Raji (cell line): ENCODE measurements around the gene FAM120B.

Experiments
- POLR2A ChIP-seq: IDR thresholded peaks from 2 replicates; pipeline ENCODE4 v1.6.1; 2011; ENCODE audit warnings: low read depth, low read length, control low read depth; ENCODE audit not compliant: insufficient read depth

The FAM120B gene

DNA sequence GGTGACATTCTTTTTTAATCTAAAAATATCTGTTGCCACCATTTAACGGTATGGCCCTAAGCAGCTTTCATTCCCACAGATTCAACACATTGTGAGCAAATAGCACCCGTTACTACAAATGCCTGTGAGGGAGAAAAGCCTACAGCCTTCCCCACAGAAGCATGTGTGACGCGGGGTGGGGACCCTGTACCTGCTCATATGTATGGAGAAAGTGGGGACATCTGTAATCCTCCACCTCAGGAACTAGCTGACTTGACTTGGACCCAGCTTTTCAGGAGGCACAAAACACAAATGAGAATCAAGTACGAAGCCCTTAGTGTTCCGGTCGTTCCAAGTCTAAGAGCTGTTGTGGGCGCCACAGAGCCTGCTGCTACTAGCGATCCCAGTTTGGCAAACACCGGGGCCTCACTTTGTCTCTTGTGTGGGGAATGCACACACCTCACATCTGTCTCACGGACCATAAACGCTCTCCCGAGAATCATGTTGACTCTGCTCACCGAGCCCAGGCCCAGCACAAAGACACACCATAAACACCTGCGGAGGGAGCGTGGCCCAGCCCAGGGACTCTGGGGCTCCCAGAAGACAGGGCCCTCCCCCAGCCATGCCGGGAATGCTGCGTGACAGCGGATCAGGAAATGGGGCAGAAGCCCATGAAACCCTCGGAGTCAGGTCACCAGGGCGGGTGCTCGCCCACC lies 37.3 kb upstream of the FAM120B start:
- TF ChIP-seq POLR2A: no peak

DNA sequence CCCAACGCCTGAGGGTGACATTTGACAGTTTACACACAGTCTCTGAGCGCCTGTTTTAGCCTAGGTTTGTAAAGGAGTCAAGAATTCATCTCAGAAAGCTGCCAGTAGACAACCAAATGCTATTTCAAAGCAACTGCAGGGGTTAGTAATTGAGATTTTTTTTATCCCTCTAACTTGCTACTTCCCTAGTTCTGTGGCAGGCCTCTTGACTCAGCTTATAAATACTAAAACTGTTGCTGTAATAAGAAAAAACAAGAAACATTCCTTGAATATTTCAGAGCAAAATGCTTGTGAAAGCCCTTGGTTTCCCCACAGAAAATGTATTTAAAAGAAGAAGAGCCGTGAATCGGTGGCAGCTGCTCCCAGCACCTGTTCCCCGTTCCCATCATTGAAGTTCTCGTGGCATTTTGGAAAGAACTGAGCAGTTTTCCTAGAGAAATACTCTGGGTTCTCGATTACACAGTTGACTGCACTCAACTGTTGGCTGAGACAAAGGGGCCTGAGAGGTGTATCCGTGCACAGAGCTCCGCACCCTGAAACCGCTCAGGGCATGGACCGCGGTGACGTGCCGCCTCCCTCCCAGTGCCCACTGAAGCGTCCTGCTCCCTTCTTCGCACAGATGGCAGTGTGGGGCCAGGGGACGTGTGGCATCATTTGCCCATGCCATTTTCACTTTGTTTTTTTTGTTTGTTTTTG lies 36.6 kb upstream of the FAM120B start:
- TF ChIP-seq POLR2A: no peak

DNA sequence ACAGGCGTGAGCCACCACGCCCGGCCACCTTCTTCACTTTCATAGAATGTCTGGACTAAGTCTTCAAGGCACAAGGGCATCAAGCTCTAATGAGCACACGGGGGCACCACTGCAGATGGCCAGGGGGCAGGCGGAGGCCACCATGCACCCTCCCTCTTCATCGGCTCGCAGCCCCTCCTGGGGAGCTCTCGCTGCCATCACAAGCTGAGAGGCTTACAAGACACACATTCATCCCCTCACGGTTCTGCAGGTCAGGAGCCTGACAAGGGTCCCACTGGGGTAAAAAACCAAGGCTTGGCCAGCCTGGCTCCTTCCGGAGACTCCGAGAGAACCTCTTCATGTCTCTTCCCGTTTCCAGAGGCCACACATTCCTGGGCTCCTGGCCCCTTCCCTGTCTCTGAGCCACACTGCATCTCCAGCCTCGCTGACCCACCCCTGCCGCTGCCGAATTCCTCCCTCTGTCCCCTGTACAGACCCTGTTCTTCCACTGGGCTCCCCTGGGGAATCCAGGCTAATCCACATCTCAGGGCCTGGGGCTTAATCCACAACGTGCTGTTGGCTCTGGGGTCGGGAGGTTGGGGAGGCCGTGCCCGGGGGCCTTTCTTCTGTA lies 35.5 kb upstream of the FAM120B start:
- TF ChIP-seq POLR2A: no peak

DNA sequence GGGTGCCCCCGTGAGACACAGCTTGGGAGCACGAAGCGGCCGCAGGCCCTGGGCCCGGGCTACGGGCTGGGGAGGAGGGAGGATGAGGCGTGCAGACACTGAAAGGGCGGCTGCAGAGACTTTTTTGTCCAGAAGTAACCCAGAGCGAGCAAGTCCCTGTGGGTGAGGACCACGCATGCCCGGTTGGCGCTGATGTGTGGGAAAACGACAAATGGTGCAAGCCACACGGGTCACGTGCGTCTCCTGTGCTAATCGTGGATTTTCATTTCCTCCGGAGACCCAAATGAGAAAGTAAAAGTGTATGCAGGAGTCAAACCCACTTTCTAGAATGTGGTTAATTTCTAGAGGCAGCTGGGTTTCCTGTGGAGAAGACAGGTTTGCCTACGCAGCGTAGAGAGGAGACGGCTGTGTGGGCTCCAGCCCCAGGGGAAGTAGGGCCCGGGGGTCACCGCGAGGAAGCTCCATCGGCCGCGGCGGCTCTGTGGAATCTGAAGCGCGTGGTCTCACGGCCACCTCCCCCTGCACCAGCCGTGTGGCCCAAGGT lies 34.7 kb upstream of the FAM120B start:
- no peak for TF ChIP-seq POLR2A

DNA sequence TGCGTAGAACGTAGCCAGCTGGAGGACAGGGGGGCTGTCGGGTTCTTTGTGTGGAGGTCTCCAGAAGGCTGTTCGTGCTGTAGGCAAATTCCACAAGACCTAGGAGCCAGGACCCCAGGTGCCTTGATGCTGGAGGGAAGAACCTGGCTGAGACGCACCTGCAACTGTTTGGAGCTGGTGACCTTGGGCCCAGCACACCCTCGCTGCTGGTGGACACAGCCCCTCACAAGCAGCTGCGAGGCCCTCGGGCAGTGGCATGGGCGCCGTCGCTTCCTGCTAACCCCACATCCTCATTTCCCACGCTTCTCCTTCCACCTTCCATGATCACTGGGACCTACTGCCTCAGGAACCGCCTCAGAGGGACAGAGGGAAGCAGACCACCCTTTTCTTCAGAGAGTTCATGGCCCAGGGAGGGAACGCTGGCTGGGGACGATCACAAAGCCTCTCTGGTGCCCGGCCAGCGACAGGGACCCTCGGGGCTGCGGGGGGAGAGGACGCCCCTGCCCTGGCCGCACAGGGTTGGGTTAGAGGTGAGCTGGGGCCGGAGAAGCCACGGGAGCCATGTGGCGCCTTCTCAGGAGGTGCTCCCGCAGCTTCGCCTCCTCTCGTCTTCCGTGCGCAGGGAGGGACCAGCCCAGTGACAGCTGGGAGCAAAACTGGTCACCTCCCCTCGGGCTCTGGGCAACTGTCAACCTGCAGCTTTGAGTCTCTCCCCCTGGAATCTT lies 34.1 kb upstream of the FAM120B start:
- TF ChIP-seq POLR2A: no peak

DNA sequence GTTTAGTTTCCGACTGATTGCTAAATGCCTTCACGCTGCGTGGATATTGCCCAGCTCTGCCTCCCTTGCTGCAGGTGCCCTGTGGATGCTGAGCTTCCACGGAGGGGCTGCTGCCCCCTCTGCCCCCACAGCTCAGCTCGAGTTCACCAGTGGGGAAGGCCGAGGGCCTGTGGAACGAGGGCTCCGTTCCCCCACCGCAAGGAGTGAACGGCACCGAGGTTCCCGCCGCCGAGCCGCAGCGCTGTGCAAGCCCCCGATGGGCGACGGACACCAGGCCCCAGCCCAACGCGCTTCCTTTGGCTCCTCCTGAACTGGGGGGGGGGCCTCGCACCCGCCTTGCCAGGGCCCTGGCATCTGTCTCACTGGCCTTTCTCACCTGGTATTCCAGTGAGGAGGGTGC lies 33.4 kb upstream of the FAM120B start:
- no peak for TF ChIP-seq POLR2A

DNA sequence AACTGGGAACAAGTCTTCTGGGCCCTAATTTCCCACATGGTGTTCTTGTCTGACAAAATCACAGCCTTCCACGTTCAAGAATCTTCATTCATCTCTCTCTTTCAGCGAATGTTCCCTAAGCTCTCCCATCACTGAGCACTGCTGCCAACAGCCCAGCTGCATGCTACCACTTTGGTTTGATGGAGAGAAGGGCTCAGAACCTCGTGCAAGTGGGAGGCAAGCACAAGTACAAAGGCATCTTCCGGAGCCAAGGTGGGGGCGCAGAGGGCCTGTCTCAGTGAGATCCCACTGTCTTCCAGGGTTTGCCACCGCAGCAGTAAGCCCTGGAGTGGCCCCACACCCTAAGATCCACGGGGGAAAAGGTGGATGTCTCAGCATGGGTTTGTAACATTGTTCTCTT lies 32.9 kb upstream of the FAM120B start:
- TF ChIP-seq POLR2A: no peak

DNA sequence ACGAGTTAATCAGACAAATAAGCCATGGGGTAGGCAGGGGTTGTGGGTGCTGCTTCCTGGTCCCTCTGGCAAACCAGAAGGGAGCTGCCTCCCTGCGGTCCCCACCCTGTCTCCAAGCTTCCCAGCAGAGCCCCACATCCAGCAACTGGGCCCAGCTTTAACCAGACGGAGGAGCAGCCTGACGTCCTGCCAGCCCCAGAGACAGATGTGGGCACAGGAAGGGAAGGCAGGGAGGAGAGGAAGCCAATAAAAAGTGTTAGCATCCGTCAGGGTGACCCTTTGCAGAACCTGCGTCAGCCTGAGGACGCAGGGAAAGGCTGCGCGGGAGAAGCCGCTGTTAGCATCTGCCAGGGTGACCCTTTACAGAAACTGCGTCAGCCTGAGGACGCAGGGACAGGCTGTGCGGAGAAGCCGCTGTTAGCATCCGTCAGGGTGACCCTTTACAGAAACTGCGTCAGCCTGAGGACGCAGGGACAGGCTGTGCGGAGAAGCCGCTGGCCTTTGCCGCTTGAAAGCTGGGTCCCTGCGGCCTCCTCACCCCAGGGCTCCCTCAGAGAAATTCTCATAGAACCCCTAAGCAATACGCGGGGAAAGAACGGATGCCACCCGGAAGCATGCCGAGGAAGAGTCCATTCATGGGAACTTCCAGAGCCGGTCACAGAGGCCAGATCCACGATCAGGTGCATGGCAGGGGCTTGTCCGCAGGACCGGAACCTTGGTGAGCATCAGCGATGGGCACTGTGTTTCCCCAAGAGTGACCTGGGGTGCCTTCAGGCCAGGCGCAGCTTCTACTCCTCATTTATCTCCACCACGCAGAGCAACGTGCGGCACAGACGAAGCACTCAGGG lies 31.6 kb upstream of the FAM120B start:
- TF ChIP-seq POLR2A: no peak

DNA sequence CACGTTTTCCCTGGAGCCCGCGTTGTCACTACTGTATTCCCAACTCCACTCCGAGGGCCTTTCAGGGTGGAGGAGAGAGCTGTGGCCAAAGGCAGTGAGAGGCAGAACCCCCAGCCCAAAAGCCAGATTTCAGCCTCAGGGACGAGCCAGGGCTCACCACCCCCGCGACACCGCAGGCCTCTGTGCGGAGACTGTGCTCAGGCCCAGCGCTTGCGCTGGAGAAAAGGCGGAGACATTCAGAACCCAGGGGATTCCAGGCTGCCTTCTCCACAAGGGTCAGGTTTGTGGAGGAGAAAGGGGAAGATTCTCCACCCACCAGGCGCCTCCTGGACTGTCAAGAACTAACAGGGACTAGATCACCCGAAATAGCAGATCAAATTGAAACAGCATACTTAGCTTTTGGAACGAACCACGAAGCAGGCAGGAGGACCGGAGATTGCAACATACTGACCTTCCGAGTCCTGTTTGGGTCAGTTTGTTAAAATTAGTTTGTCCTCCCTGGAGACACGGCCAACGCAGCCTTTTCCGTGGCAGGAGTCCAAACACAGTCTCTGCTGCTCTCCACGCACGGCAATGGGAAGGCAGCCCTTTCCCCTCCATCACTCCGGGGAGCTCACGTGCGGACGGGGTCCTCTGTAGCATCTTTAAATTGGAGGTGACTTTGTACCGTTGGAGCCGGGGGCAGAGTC lies 30.0 kb upstream of the FAM120B start:
- no peak for TF ChIP-seq POLR2A

DNA sequence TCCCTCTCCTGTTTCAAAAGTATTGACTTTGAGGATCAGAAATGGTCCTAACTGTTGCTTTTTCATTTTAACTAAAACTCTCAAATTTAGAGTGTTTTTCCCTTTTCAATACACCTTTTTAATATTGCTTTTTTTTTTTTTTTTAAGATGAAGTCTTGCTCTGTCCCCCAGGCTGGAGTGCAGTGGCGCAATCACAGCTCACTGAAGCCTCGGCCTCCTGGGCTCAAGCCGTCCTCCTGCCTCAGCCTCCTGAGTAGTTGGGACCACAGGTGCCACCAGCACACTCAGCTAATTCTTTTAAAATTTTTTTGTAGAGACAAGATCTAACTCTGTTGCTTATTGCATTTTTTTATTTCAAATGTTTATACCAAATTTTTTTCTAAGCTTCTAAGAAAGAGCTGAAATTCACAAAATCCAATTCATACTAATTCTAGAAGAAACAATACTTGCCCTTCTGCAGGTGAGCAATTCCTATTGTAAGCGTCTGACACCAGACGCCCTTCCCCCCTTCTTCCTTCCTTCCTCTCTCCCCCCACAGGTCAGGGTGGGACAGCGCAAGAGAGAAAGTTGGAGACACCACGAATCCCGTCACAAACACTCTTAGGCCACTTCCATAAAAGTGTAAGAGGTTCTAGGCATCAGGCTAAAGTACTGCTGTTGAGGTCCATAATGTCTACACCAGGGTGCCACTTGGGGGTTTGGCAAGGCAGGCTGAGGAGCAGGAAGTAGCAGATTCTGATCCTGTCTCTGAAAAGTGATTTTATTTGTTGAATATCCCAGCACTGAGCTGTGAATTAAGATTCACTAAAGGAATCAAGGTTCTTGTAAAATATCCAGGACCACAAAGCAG lies 28.4 kb upstream of the FAM120B start:
- TF ChIP-seq POLR2A: no peak

DNA sequence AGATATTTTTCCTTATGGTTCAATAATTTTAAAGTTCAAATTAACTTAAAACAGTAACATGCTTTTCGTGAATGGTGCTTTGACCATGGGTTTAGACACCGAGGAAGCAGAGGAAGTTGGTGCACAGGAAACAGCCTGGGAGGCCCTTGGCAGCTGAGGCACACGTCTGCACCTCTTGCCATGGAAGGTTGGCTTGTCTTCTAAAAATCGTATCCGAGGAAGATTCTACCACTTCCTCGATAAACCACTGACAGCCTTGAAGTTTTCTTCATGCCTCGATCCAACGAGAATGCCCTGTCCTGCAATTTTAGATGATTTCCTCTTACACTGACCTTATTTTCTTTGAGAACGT lies 27.8 kb upstream of the FAM120B start:
- TF ChIP-seq POLR2A: no peak

DNA sequence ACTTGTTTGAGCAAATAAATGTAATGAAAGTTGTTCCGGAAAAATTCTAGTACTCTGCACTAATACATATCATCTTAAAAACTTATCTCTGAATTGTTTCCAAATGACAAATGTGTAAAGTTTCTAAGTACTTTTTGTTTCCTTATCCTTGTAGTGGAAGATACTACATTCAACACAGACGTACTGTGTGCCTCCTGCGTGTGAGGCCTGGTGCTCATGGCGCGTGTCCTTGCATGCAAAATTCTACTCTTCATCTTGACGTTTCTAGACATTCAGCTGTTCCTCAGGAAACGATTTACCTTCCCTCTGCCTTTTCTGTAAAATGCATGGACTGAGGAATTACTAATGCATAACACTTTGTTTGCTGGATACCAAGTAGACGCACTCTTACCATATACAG lies 27.1 kb upstream of the FAM120B start:
- no peak for TF ChIP-seq POLR2A

DNA sequence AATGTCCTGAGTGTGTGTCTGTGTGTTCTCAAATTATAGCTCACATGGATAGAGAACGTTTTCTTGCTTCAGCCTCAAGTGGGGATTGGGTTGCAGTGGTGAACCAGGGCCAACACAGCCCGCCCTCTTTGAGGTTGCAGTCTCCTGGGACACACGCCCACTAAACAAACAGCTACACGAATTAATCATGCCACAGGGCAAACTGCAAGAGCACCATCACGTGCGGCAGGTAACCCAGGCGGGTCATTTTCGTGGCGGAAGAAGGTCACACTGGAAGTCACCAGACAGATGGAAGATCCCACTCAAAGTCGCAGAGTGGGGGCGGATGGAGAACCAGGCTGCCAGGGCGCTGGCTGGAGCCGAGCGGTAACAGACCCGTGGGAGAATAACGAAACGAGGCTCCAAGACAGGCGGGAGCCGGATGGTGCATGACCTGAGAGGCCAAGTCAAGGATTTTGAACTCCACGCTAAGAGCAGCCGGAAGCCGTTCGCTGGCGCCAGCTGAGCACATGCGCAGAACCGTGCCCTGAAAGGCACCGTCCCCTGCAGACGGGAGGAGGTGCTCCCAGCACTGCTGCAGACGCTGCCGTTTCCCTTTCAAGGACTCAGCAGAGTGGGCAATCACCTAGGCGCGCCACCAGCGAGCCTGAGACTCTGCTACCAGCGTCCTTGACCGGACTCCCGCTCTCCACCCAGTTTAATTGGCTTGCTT lies 26.4 kb upstream of the FAM120B start:
- TF ChIP-seq POLR2A: no peak
